NCI-H226 (cell line): ENCODE measurements around the gene BCAS3.
A peak's percentile ranks its signal among the peaks of the same experiment; 100 is the strongest.
"Not testable (repeated sequence)": the region's sequence is repeated elsewhere in the genome, so short reads cannot be mapped to it uniquely, and the experiment has no call there.

Experiments
- DNase-seq: peaks from one replicate; pipeline ENCODE4 v3.0.0-alpha.2; 2015

Gene BCAS3

GRCh38 chr17:60804831-60805230 is 127.2 kb downstream of the BCAS3 start:
- DNase-seq = no peak

- no peak for DNase-seq
These were observed 131.8 kb downstream of the BCAS3 start for GRCh38 chr17:60809421-60809820.

DNA sequence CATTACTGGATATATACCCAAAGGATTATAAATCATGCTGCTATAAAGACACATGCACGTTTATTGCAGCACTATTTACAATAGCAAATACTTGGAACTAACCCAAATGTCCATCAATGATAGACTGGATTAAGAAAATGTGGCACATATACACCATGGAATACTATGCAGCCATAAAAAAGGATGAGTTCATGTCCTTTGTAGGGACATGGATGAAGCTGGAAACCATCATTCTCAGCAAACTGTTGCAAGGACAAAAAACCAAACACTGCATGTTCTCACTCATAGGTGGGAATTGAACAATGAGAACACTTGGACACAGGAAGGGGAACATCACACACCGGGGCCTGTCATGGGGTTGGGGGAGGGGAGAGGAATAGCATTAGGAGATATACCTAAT is 137.3 kb downstream of the BCAS3 start:
- not testable (repeated sequence) for DNase-seq

GRCh38 chr17:60817192-60817591 is 139.5 kb downstream of the BCAS3 start:
- peak; percentile 11 for DNase-seq

GRCh38 chr17:60819447-60820130 is 141.9 kb downstream of the BCAS3 start:
- DNase-seq = no peak

DNA sequence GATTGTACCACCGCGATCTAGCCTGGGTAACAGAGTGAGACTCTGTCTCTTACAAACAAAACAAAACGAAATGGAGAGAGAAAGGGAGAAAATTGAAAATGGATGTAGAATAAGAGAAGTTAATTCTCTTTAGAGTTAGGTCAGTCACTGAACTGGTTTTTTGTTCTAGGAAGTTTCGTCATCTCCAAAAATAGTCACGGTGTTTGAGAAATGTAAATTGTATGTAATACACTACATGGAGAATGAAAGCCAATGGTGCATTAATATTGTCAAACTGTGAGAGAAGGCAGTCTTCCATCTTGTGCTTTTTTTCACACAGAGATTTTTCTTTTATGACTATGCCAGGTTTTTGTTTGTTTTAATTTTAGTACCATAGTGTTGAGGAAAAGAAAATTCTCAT is 145.9 kb downstream of the BCAS3 start:
- no peak for DNase-seq

GRCh38 chr17:60825351-60825750 is 147.7 kb downstream of the BCAS3 start:
- DNase-seq = no peak

DNA sequence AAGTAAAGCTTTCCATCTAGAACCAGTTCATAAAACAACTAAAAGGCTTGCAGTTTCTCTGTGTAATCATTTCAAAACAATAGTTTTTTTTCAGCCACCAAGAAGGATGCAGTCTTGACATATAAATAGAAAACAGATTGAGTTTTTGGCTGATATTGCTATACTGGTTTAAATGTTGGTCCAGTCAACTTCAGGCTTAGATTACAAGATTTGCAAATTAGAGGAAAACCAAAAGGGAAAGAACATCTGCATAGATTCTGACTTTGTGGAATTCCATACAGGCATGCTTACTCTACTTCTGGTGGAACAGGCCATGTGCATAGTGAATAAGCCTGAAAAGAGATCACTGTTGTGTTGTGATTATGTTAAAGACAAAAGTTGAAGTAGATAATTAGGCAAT is 150.3 kb downstream of the BCAS3 start:
- DNase-seq = no peak

- no peak for DNase-seq
These were observed 154.5 kb downstream of the BCAS3 start for GRCh38 chr17:60832151-60832585.

DNA sequence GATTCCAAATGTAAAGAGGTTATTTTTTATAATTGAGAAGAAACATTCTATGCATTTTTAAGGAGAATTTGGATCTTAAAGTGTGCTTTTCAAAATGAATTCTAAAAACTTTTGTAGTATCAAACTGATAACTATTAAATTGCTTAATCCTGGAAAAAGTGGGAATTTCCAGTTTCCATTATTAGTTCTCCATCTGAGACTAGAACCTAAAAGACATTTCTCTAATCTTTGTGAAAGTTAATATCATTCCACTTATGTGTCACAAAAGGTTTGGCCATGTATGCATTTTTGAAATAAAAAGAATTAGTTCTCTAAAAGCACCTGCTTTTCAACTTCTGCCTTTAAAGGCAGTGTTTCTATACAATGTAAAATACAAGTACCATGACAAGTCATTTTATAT is 155.0 kb downstream of the BCAS3 start:
- no peak for DNase-seq

DNA sequence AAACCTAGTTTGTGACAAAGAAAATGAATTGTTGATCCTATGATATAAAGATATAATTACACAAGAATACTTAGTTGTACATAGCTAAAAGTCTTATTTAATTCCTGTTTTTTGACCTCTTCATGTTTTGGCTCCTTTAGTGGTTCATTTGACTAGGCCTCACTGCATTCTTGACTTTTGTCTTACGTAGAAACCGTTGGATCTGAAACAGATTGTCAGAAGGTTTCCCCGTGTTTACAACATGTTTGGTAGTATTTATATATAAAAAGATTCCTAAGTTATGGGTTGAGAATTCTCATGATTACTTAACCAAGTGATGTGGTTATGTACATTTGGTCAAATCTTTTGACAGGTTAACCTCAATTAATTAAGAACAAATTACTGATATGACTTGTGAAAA is 162.8 kb downstream of the BCAS3 start:
- no peak for DNase-seq

DNA sequence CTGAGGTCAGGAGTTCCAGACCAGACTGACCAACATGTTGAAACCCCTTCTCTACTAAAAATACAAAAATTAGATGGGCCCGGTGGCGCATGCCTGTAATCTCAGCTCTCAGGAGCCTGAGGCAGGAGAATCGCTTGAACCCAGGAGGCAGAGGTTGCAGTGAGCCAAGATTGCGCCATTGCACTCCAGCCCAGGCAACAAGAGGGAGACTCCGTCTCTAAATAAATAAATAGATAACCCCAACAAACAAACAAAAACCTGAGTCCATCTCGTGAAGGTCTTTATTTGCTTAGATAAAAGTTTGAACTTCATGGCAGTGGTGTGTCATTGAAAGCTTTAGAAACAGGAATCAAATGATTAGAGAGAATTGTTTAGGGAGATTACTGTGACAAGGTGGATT is 167.4 kb downstream of the BCAS3 start:
- DNase-seq = no peak

DNA sequence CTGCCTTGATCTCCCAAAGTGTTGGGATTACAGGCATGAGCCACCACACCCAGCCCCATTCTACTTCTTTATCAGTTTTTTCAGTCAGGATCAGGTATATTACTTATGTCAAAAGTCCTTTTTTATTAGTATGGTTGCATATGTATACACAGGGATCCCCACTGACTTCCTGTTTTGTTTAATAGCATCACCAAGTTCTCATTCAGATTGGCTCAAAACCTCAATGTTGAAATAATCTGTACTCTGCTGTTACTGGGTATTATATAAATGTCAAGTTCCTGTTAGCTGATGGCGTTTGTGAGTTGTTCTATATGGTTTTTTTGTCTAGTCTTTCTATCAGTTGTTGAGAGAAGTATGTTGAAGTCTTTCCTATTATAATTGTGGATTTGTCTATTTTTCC is 168.5 kb downstream of the BCAS3 start:
- no peak for DNase-seq

- no peak for DNase-seq
These were observed 173.5 kb downstream of the BCAS3 start for GRCh38 chr17:60851181-60851580.

DNA sequence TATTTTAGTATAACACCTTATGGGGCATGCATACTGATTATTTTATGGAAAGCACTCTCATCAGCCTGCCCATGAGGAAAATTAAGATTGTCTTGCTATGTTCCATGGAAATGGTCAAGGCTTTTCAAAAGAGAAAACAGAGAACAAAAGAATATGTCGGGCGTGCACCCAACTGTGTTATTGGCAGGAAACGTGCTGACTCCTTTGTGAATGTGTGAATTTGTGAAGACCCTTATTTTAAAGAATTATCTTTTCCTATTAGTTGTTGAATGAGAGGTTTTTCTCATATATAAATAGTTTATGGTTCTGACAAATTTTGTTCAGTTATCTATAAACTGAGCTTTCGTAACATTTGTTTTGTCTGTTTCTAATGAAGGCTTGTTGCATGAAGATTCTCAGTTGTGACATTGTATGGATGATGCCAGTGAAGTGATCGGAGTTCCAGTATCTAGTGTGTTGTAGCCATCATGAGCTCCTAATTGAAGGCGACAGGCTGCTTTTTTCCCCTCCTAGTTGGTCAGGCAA is 180.0 kb downstream of the BCAS3 start:
- DNase-seq = no peak

DNA sequence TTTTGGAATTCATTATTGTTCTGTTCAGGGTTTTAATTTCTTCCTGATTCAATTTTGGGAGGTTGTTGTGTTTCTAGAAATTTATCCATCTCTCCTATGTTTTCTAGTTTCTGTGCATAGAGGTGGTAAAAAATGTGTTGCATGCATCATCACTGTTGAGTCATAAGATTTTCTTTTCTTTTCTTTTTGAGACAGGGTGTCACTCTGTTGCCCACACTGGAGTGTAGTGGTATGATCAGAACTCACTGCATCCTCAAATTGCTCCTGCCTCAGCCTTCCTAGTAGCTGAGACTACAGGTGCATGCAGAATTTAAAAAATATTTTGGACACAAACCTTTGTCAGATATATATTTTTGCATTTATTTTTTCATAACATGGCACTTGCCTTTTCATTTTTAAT is 184.8 kb downstream of the BCAS3 start:
- DNase-seq = no peak

DNA sequence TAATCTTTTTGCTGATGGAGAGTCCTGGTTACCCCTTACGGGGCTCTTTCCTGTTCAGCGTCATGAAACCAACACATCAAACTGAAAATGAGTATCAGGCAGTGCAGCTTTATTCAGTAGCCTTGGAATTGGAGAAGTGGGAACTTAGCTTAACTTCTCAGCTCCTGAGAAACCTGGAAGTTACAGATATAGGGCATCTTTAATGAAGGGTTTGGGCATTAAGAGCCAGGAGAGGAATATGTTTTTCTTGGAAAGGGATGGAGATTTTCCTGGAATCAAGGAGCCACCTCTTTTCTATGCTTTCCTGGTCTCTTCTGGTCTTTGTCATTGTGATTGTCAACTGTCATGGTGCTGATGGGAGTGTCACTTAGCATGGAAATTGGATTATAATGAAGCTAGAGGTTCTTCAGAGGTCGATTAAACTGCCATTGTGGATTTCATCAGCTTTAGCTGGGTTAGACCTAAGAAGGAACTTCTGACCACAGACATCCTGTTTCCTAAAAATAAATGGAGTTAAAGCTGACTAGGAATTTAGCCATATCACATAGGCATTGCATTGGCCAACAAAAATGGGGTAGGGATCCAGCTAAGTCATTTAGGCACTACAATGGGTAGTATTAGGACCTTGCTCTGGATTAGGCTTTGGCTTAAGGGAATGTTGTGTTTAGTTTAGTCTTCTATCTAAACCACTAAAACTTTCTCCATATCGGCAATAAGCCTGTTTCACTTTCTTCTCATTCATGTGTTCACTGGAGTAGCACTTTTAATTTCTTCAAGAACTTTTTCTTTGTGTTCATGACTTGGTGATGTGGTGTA is 186.4 kb downstream of the BCAS3 start:
- DNase-seq = peak; percentile 1

GRCh38 chr17:60864708-60865005 is 187.0 kb downstream of the BCAS3 start:
- no peak for DNase-seq

GRCh38 chr17:60874772-60875171 is 197.1 kb downstream of the BCAS3 start:
- DNase-seq = no peak

GRCh38 chr17:60886731-60887613 is 209.3 kb downstream of the BCAS3 start:
- not testable (repeated sequence) for DNase-seq

DNA sequence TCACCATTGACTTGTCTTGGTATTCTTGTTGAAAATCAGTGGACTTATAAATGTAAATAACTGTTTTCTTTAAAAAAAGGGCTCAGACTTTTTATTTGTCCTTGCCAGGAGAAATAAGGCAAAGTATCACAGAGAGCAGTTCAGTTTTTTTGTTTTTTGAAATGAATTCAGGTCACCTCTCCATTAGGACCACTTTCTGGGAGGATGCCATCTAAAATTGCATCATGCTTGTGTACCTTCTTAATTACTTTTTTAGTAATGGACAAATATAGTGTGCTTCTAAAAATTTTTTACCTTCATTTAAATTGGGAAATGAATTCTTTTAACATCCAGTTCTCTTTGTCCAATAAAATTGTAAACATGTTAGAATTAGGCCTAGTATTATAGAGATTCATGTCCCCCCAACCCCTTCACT is 210.0 kb downstream of the BCAS3 start:
- DNase-seq = no peak

DNA sequence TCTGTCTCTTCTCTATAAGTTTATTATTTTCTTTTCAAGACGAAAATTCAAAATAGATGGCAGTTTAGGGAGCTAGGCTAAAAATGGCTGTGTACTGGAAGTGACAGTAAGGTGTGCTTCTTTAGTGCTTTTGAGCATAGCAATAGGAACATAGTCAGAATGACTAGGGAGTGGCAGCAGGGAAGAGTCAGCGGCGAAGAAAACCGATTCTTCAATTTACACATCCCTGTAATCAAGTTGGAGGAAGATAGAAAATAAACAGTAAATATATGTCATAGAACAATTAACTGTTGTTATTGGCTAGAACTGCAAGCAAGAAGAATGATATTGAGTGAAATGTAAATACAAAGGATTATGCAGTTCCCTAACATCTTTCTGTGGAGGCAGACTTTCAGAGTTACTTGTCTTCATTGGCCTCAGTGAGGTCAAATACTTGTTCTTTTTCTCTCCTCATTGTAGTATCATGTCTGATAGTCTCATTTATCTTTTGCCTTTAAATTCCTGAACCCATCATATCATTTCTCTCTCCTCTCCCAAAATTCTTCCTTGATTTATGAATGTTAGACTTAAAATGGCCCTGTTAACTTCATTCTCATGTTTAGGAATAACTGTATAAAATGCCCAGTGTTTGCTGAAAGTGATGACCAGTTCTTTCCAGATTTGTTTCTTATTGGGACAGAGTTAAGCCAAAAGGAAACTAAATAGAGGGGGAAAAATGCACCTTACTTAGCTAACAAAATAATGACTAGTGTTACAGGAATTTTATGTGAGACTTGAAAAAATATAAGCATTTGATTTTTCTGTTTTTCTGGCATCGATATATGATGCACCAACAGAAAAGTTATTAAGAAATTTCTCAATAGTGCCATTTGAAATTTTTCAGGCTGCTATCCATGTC is 211.4 kb downstream of the BCAS3 start:
- no peak for DNase-seq
